GM04503 (cell line): ENCODE data around the gene ME3.
A peak's percentile ranks its signal among the peaks of the same experiment; 100 is the strongest.
"Not testable (repeated sequence)": the region's sequence is repeated elsewhere in the genome, so short reads cannot be mapped to it uniquely, and the experiment has no call there.

ENCODE experiments used
- DNase-seq: peaks from one replicate; pipeline ENCODE4 v3.0.0-alpha.2; 2012; ENCODE audit warnings: low read depth

ME3 gene

DNA sequence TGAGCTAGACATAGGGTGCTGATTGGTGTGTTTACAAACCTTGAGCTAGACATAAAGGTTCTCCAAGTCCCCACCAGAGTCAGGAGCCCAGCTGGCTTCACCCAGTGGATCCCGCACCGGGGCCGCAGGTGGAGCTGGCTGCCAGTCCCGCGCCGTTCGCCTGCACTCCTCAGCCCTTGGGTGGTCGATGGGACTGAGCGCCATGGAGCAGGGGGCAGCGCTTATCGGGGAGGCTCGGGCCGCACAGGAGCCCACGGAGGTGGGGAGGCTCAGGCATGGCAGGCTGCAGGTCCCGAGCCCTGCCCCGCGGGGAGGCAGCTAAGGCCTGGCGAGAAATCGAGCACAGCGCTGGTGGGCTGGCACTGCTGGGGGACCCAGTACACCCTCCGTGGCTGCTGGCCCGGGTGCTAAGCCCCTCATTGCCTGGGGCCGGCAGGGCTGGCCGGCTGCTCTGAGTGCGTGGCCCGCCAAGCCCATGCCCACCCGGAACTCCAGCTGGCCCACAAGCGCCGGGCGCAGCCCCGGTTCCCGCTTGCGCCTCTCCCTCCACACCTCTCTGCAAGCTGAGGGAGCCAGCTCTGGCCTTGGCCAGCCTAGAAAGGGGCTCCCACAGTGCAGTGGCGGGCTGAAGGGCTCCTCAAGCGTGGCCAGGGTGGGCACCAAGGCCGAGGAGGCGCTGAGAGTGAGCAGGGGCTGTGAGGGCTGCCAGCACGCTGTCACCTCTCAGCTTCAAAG, 238.9 kb downstream of the ME3 start:
- not testable (repeated sequence) for DNase-seq

DNA sequence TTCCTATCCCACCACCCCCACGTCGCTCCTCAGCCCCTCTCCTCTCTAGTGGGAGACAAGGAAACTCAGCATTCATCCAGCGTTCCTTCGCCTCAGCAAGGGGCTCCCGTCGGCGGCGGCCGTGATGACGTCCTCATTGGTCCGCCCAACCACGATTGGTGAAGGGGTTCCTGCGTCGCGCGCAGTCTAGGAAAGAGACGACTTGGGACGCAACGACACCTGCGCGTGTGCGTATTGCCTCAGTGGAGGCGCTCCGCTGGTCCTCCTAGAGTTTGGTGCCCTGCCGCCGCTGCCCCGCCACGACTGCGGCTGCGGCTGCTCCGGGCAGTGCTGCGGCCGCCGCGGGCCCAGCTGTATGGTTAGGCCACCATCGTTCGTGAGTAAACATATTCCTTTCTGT, 241.2 kb downstream of the ME3 start:
- DNase-seq = no peak

DNA sequence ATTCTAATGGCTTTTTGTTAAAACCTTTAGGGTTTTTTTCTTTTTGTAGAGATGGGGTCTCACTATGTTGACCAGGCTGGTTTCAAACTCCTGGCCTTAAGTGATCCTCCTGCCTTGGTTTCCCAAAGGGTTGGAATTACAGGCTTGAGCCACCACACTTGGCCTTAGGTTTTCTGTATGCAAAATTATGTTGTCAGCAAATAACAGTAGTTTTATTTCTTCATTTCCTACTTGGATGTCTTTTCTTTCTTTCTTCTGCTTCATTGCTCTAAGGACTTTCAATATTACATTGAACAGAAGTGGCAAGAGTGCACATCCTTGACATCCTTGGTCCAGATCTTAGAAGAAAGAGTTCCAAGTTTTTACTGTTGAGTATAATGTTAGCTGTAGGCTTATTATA, 245.0 kb downstream of the ME3 start:
- no peak for DNase-seq

DNA sequence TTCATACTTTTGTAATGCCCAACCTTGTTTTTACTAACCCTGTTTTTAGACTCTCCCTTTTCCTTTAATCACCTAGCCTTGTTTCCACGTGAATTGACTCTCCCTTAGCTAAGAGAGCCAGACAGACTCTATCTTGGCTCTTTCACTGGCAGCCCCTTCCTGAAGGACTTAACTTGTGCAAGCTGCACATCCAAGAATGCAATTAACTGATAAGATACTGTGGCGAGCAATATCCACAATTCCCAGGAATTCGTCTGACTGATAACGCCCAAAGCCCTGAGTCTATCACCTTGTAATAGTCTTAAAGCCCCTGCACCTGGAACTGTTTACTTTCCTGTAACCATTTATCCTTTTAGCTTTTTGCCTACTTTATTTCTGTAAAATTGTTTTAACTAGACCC, 248.9 kb downstream of the ME3 start:
- DNase-seq = not testable (repeated sequence)

DNA sequence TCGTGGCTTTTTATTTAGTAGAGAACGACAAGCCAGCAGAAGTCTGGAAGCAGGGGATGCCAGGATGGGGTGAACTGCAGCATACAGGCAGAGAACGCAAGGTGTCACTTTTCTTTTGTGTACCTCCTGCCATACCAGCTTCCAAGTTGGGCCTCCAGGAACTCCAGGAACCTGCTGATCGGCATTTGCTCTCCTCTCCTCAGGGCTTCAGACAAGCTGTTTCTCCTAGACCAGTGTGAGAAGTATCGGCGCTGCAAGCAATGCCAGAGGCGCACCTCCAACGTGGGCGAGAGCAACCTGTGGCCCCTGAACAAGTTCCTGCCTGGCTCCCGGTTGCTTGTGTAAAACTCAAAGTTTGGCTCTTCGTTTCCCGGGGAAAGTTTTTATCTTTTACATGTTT, 250.0 kb downstream of the ME3 start:
- DNase-seq = no peak

DNA sequence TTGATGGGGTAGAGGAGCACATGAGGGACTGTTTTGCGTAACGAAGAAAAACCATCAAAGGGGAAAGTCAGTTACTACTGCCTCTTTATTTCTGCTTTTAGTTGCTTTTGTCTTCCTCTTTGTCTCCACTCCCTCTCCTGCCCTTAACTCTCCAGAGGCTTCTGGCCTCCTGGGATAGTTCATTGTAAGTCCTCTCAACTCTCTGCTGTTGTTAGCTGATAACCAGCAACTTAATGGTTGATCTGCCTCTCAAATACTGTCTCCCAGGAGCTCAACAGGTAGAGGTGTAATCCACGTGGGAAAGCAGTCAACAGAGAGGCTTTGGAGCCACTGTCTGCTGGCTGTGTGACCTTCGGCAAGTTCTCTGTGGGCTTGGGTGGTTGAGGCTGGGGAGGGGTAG, 250.5 kb downstream of the ME3 start:
- no peak for DNase-seq

DNA sequence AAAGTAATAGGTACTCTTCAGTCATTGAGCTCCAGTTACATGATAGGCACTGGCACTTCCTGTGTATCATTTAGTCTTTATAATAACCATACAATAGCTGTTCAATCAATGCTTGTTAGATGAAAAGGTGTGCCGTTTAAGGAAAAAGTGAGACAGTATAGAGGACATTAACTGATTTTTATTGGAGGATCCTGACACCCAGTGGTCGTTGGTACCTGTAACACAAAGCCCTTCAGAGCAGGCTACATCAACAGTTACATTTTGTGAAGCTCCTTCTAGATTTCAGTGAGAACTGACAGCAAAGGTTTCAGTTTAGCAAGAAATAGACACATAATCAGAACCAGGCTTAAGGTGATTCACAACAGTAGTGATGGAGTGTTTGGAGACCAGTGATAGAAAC, 253.5 kb downstream of the ME3 start:
- DNase-seq = no peak

DNA sequence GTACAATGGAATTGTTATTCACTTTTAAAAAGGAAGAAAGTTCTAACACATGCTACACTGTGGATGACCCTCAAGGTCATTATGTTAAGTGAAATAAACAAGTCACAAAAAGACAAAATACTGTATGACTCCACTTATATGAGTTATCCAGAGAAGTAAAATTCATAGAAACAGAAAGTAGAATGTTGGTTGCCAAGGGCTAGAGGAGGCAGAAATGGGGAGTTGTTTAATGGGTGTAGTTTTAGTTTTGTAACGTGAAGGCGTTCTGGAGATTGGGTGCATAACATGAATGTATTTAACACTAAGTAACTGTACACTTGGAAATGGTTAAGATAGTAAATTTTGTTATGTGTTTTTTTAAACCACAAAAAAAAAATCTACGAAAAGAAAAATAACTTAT, 253.9 kb downstream of the ME3 start:
- DNase-seq = no peak

DNA sequence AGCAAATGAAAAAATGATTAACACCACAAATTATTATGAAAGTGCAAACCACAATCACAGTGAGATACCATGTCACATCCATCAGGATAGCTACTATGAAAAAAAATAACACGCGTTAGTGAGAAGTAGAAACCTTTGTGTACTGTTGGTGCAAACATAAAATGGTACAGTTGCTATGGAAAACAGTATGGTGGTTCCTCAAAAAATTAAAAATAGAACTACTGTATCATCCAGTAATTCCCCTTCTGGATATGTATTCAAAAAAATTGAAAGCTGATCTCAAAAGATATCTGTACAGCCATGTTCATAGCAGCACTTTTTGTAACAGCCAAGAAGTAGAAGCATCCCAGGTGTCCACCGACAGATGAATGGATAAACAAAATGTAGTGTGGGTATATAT, 254.3 kb downstream of the ME3 start:
- no peak for DNase-seq

DNA sequence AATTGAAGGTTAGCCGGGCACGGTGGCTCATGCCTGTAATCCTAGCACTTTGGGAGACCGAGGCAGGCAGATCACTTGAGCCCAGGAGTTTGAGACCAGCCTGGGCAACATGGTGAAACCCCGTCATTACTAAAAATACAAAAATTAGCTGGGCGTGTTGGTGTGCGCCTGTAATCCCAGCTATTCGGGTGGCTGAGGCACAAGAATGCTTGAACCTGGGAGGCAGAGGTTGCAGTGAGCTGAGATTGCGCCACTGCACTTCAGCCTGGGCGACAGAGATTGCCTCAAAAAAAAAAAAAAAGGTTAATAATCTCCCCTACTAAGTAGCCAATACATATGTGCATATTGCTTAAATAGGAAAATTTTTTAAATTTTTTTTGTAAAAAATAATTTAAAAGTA, 255.5 kb downstream of the ME3 start:
- not testable (repeated sequence) for DNase-seq

DNA sequence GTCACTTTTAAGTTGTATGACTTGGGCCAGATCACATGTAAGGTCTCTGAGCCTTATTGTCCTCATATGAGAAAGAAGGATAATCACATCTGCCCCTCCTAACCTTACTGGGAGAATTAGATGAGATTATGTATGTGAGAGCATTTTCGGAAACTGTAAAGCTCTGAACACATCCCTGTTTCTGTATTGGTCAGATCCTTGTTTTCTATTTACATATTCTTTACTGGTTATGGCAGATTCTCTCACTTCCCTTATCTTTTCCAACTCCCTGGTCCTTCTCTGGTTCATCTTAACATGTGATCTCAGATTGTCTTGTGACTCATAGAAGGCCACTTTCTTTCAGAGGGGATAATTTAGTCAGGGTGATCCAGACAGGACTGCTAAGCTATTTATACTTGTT, 255.9 kb downstream of the ME3 start:
- DNase-seq = no peak

DNA sequence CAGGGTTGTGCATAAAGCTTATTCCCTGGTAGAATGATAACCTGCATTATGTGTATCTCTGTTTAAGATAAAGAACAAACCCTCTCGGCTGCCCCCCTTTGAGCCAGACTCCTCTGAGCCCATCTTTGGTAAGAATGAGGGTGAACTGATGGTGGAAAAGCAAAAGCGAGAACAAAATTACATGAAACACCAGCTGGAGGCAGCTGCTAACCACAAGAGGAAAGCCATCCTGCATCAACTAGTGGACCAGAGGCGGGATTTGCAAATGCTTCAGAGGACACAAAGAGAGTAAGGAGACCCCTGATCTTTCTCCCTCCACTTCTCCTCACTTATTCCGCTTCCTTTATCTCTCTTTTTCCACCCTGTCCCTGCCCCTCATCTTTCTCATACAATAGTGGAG, 257.4 kb downstream of the ME3 start:
- no peak for DNase-seq

DNA sequence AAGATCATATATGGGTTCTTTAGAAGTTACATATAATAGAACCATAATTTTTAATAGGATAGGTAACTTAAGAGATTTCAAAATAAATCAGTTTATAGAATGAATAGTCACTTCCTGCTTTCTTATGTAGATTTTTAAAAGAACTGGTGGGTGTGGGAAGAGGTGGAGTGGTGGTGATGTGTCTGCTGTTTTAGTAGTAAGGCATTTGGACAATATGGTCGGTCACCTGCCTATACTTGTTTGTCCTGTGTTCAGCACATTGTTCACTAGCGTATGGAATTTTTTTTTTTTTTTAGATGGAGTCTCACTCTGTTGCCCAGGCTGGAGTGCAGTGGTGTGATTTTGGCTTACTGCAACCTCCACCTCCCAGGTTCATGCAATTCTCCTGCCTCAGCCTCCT, 258.4 kb downstream of the ME3 start:
- no peak for DNase-seq

DNA sequence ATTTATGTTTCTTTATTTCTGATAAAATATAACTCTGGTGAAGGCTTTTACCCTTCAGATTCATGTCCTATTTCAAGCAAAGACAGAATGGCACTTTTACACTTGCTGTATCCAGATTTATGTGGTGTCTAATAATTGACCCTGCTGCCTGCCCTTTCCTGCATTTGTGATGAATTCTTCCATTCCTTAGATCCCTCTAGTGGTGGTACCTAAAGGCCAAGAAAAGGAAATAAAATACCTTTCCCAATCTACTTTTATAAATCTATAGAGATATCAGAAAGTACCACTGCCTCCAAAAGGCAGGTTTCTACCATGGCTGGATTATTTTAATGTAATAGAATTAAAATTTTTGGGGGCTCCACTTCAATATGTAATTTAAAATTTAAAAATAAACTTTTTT, 263.6 kb downstream of the ME3 start:
- DNase-seq = no peak

DNA sequence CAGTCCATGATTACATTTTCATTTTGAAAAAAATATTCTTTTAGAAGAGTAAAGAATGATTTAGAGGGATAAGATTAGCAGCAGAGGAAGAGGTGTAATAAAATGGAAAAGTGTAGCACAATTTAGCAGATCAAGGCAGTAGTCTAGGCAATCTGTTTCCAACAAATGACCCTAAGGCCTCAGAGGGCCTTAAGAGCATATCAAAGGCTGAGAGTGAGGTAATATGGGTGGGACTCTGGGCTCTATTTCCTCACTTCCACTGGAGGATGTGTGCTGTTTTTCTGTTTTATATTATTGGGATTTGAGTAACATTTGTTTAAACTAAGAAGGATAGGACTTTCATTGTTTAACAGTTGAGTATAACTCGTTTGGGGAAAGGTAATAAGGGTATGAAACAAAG, 269.0 kb downstream of the ME3 start:
- no peak for DNase-seq

DNA sequence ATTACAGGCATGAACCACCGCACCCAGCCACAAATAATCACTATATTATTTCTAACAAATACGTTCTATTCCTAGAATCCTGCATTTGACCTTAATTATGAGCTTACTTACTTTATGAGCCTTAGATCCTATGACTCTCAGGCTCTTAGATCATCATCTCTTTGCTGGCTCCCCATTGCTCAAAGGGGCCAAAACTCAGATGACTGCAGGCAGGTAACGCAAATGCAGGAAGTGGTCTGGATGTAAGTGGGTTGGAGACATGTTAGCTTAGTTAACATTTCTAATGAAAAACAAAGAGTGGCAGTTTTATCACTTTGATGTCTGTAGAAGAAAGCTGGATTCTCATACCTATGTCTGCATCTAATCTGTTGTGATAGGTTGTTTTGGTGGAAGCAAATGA, 274.3 kb downstream of the ME3 start:
- no peak for DNase-seq

DNA sequence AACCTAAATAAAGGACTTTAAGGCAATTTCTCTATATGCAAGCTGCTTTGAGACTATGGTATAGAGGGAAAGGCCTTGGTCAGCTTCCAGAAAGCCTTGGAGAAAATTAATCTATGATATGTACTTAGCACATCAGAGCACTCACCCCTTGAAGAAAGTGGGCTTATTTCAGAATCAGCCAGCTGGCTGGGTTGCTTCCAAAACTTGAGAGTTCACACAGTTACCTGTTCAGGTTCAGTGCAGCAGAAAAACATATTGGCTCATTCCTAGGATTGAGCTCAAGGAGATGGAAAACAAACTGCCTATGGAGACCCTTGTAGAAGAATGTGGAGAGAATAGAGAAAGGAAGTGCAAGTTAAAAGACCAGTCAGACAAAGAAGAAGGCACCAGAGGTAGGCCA, 275.1 kb downstream of the ME3 start:
- no peak for DNase-seq

DNA sequence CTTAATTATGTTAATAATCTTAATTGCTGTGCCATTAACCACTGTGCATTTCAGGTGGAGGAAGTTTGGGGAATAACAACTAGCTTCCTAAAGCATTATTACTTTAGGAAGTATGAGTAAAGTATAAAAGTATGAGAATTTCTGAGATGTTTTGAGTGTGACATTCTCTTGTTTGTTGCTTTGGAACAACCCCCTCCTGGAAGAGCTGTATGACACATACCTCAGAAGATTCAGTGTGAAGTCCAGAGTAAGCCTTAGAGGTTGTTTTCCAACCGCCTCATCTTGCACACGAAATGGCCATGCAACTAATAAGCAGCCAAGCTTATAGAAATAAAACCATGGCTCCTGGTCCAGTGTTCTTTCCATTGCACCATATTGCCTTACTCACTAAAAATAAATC, 276.0 kb downstream of the ME3 start:
- peak; percentile 53 for DNase-seq

DNA sequence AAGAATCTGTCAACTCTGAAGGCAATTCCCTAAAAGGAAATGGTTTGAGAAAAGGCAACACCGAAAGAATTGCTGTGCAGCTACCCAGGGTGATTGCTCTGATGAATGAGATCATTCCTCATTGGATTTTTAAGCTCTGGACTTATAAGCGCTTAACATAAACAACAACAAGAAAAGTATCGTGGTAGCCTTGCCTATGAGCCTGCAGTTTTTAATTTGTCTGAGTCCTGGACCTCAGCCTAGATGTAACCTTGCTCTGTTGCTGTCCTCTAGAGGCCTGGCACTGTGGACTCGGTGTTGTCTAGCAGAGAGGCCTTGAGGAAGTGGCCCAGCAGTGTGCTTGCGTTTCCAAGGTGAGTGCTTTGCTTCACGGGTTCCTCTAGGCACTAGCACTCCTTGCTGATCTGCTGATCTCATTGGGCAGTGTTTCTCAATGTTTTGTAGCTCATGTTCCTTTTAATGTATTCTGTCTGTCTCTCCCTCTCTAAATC, 277.3 kb downstream of the ME3 start:
- no peak for DNase-seq
